ENCODE data around the gene CAMK2B.

DNA sequence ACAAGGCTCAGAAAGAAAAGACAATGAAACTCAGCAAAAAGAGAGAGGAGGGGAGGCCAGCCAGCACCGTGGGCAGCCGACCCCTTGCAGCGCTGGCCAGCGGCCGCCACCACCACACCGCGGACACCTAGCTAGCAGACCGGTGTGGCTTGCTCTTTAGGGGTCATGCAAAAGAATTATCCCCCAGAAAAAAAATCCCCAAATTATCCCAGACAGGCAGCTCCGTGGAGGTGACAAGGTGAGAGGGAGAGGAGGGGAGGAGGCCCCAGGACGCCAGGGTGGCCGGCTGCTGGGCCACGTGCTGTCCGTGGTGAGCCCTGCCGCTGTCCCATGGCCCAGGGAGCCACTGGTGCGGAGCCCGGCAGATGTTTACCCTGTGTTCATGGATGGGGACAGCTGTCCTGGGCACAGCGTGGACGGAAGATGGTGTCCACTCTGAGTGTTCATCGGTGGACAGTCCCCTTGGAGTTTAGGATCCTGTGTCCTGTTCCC lies 108.1 kb downstream of the CAMK2B start:
- TF ChIP-seq, protein P1, sequence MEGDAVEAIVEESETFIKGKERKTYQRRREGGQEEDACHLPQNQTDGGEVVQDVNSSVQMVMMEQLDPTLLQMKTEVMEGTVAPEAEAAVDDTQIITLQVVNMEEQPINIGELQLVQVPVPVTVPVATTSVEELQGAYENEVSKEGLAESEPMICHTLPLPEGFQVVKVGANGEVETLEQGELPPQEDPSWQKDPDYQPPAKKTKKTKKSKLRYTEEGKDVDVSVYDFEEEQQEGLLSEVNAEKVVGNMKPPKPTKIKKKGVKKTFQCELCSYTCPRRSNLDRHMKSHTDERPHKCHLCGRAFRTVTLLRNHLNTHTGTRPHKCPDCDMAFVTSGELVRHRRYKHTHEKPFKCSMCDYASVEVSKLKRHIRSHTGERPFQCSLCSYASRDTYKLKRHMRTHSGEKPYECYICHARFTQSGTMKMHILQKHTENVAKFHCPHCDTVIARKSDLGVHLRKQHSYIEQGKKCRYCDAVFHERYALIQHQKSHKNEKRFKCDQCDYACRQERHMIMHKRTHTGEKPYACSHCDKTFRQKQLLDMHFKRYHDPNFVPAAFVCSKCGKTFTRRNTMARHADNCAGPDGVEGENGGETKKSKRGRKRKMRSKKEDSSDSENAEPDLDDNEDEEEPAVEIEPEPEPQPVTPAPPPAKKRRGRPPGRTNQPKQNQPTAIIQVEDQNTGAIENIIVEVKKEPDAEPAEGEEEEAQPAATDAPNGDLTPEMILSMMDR (IDR thresholded peaks at IDR 0.05): no peak
- TF ChIP-seq POLR2A (IDR thresholded peaks at IDR 0.05; ENCODE audit: low read depth) (no peak), POLR2AphosphoS5 (IDR thresholded peaks at IDR 0.05) (no peak)
